ENCODE results near the gene DNMT3B. TPM values are rescaled to one million over a fixed set of nuclear protein-coding genes. Genes with fewer than 3 reads are reported as not detected.
"Not testable (repeated sequence)": the region's sequence is repeated elsewhere in the genome, so short reads cannot be mapped to it uniquely, and the experiment has no call there.

The DNMT3B gene
- 10 to 100 TPM in 1 of 2 experiments, 1 to 10 TPM in 1; 9.0 to 10.0 TPM for total RNA-seq

DNA sequence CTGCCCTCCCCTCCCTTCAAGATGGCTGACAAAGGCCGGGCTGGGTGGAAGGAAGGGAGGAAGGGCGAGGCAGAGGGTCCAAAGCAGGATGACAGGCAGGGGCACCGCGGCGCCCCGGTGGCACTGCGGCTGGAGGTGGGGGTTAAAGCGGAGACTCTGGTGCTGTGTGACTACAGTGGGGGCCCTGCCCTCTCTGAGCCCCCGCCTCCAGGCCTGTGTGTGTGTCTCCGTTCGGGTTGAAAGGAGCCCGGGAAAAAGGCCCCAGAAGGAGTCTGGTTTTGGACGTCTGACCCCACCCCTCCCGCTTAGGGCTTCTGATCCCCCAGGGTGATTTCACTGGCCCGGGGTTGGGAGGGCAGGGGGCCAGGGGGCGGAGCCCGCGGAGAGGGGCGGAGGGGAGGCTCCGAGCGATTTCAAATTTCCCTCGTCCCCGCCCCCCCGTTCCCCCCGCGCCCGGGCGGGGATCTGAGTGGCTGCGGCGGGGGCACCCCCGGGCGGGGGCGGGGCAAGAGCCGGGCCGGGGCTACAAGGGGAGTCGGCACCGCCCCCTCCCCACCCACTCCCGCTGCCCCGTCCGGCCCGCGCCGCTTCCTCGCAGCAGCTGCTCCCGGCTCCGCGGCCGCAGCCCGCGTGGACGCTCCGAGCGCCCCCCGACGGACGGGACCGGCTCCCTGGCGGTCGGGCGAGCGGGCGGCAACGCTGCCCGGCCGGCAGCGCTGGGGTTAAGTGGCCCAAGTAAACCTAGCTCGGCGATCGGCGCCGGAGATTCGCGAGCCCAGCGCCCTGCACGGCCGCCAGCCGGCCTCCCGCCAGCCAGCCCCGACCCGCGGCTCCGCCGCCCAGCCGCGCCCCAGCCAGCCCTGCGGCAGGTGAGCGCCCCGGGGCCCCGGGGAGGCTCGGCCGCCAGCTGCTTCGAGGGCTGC lies at the start of gene DNMT3B:
TSS of gene DNMT3B (plus strand) at position 555 of the 923 bp plus-strand sequence. CDS start 17,939 bp downstream, outside the sequence.
- Mint-ChIP-seq H3K9me3 (ENCODE audit: insufficient read depth) (no peaks in the 10 kb centered on the region), H3K36me3 (ENCODE audit: low read depth) (no peaks in the 10 kb centered on the region), H3K4me1 (ENCODE audit: low read depth) (peaks cover 29% of the 10 kb centered on the region), H3K4me3 (peak within 1 kb of the TSS; percentile 85), H3K27me3 (ENCODE audit: low read depth) (peaks cover 2% of the 10 kb centered on the region), H3K27ac (peak within 1 kb of the TSS; percentile 67)
- ChIA-PET POLR2A (interaction anchor here (0.7 to 1.8 kb wide), 4 partner anchors 19 to 358 kb away, joined by 3 to 15 read pairs (median 3); partner anchors contain the start of genes C20orf203 and COMMD7), CTCF (interaction anchor here (0.7 to 3.7 kb wide), 9 partner anchors 9 to 228 kb away, joined by 3 to 61 read pairs (median 5); partner anchors contain the start of genes C20orf203 and COMMD7)
- ATAC-seq (peak; percentile 80), DNase-seq (peak; percentile 84)

DNA sequence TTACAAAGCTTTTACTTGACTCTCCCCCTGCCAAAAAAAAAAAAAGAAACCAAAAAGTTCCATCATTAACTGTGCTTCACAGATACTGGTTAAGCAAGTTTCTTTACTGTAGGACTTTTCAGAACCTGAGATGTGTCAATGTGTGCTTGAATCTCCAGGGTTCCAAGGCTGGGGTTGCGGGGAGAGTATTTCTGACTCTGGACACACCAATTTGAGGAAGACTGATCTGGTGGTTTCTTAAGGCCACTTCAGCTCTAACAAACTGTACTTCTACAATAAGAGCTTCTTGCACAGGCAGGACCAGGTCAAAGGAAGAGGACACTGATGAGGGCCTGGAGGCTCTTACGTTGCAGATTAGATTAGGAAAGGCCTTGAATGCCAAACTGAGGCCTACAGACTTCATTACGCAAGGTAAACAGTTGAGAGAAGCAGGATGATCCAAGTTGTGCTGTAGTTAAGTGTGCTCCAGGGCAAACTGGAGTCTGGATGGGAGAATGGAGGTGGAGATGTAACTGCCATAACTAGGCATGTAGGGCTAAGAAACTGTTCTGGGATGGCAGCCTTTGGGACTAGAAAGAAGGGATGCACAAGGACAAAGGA lies 43.3 kb upstream of the DNMT3B start:
- POLR2A ChIA-PET, result no interaction called here
- peak overlapping the region; percentile 4 for H3K27ac Mint-ChIP-seq
- peaks cover 20% of the 10 kb centered on the region for H3K36me3 Mint-ChIP-seq (ENCODE audit: low read depth)
- DNase-seq (no peak), ATAC-seq (no peak)
- H3K27me3 Mint-ChIP-seq (ENCODE audit: low read depth), result no peaks in the 10 kb centered on the region
- H3K4me3 Mint-ChIP-seq, result no peak overlapping the region
- CTCF ChIA-PET, result no interaction called here
- H3K4me1 Mint-ChIP-seq (ENCODE audit: low read depth), result no peaks in the 10 kb centered on the region
- no peaks in the 10 kb centered on the region for H3K9me3 Mint-ChIP-seq (ENCODE audit: insufficient read depth)

- ATAC-seq, result no peak
- H3K27ac Mint-ChIP-seq, result peak overlapping the region; percentile 22
- ChIA-PET POLR2A (no interaction called here), CTCF (interaction anchor here (0.8 kb wide), 1 partner anchor 50 kb away, joined by 3 read pairs; no protein-coding TSS in a partner anchor)
- peaks cover 32% of the 10 kb centered on the region for H3K36me3 Mint-ChIP-seq (ENCODE audit: low read depth)
- no peak for DNase-seq
- no peaks in the 10 kb centered on the region for H3K9me3 Mint-ChIP-seq (ENCODE audit: insufficient read depth)
- H3K4me3 Mint-ChIP-seq, result no peak overlapping the region
- H3K4me1 Mint-ChIP-seq (ENCODE audit: low read depth), result peaks cover 11% of the 10 kb centered on the region
- no peaks in the 10 kb centered on the region for H3K27me3 Mint-ChIP-seq (ENCODE audit: low read depth)
Observed at GRCh38 chr20:32727683-32728082, 34.5 kb upstream of the DNMT3B start.

GRCh38 chr20:32728435-32728834 lies 33.8 kb upstream of the DNMT3B start:
- POLR2A ChIA-PET; CTCF ChIA-PET; H3K27ac Mint-ChIP-seq; DNase-seq; ATAC-seq; H3K4me3 Mint-ChIP-seq; H3K9me3 Mint-ChIP-seq (ENCODE audit: insufficient read depth); H3K27me3 Mint-ChIP-seq (ENCODE audit: low read depth): not testable (repeated sequence)
- peaks cover 34% of the 10 kb centered on the region for H3K36me3 Mint-ChIP-seq (ENCODE audit: low read depth)
- H3K4me1 Mint-ChIP-seq (ENCODE audit: low read depth), result peaks cover 11% of the 10 kb centered on the region

DNA sequence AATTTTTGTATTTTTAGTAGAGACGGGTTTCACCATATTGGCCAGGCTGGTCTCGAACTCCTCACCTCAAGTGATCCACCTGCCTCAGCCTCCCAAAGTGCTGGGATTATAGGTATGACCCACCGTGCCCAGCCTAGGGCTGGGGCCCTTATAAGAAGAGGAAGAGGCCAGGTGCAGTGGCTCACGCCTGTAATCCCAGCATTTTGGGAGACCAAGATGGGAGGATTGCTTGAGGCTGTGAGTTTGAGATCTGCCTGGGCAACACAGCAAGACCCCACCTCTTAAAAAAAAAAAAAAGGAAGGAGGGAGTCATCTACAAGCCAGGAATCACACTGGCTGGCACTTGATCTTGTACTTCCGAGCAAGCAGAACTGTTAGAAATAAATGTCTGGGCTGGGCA lies 32.9 kb upstream of the DNMT3B start:
- ATAC-seq; H3K4me3 Mint-ChIP-seq; DNase-seq; H3K27ac Mint-ChIP-seq; H3K9me3 Mint-ChIP-seq (ENCODE audit: insufficient read depth); POLR2A ChIA-PET; H3K27me3 Mint-ChIP-seq (ENCODE audit: low read depth): not testable (repeated sequence)
- Mint-ChIP-seq H3K36me3 (ENCODE audit: low read depth) (peaks cover 34% of the 10 kb centered on the region), H3K4me1 (ENCODE audit: low read depth) (peaks cover 11% of the 10 kb centered on the region)
- CTCF ChIA-PET, result interaction anchor here (2.4 kb wide), 1 partner anchor 56 kb away, joined by 9 read pairs; the partner anchor contains the start of gene C20orf203

- no peaks in the 10 kb centered on the region for H3K27me3 Mint-ChIP-seq (ENCODE audit: low read depth)
- no peaks in the 10 kb centered on the region for H3K9me3 Mint-ChIP-seq (ENCODE audit: insufficient read depth)
- H3K36me3 Mint-ChIP-seq (ENCODE audit: low read depth), result peaks cover 29% of the 10 kb centered on the region
- H3K27ac Mint-ChIP-seq, result peak overlapping the region; percentile 50
- POLR2A ChIA-PET, result interaction anchor here (1.8 kb wide), 1 partner anchor 58 kb away, joined by 5 read pairs; the partner anchor contains the start of gene C20orf203
- H3K4me1 Mint-ChIP-seq (ENCODE audit: low read depth), result peaks cover 23% of the 10 kb centered on the region
- CTCF ChIA-PET, result no interaction called here
- ATAC-seq, result no peak
- DNase-seq, result no peak
- no peak overlapping the region for H3K4me3 Mint-ChIP-seq
Observed at GRCh38 chr20:32731882-32732266, 30.3 kb upstream of the DNMT3B start.

DNA sequence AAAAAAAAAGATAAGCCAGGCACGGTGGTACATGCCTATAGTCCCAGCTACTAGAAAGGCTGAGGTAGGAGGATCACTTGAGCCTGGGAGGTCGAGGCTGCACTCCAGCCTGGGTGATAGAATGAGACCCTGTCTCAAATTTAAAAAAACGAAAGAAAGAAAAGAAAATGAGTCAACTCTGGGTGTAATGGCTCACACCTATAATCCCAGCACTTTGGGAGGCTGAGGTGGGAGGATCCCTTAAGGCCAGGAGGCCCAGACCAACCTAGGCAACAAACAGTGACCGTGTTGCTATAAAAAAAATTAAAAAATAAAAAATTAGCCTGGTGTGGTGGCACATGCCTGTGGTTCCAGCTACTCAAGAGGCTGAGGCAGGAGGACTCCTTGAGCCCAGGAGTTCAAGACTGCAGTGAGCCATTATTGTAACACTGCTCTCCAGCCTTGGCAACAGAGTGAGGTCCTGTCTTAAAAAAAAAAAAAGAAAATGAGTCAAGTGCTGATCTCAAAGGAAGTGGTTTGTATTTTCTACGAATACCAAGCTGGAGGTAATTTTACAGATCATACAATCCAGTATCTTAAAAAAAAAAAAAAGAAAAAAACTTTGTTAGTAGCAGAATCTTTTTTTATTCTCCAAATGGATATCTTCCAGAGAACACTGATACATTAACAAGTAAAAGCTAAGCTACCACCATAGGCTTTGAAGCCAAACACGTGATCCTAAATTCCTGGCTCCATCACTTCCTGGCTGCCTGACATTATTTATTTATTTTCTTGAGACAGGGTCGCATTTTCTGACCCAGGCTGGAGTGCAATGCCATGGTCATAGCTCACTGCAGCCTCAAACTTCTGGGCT lies 24.6 kb upstream of the DNMT3B start:
- H3K4me3 Mint-ChIP-seq, result peak overlapping the region; percentile 48
- H3K4me1 Mint-ChIP-seq (ENCODE audit: low read depth), result peaks cover 52% of the 10 kb centered on the region
- ChIA-PET CTCF (interaction anchor here (0.6 to 5.7 kb wide), 4 partner anchors 21 to 64 kb away, joined by 3 to 40 read pairs (median 20); partner anchors contain the start of gene C20orf203), POLR2A (interaction anchor here (0.6 to 1.7 kb wide), 5 partner anchors 23 to 64 kb away, joined by 3 to 13 read pairs (median 3); partner anchors contain the start of gene C20orf203)
- DNase-seq (peak; percentile 71), ATAC-seq (peak; percentile 81)
- H3K9me3 Mint-ChIP-seq (ENCODE audit: insufficient read depth), result no peaks in the 10 kb centered on the region
- peaks cover 25% of the 10 kb centered on the region for H3K36me3 Mint-ChIP-seq (ENCODE audit: low read depth)
- no peaks in the 10 kb centered on the region for H3K27me3 Mint-ChIP-seq (ENCODE audit: low read depth)
- peak overlapping the region; percentile 90 for H3K27ac Mint-ChIP-seq

DNA sequence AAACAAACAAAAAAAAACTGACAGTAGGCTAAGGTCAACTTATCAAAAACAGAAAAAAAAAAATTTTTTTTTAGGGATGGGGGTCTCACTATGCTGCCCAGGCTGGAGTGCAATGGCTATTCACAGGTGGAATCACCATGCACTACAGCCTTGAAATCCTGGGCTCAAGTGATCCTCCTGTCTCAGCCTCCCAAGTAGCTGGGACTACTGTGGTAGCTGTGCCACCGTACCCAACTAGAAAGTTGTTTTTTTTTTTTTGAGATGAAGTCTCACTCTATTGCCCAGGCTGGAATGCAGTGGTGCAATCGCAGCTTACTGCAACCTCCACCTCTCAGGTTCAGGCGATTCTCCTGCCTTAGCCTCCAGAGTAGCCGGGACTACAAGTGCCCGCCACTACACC lies 21.0 kb upstream of the DNMT3B start:
- ATAC-seq (no peak), DNase-seq (no peak)
- Mint-ChIP-seq H3K4me3 (no peak overlapping the region), H3K9me3 (ENCODE audit: insufficient read depth) (no peaks in the 10 kb centered on the region), H3K36me3 (ENCODE audit: low read depth) (peaks cover 21% of the 10 kb centered on the region), H3K27ac (no peak overlapping the region), H3K27me3 (ENCODE audit: low read depth) (no peaks in the 10 kb centered on the region), H3K4me1 (ENCODE audit: low read depth) (peaks cover 61% of the 10 kb centered on the region)
- ChIA-PET CTCF (interaction anchor here (1.3 to 5.4 kb wide), 2 partner anchors 36 to 67 kb away, joined by 3 to 60 read pairs; partner anchors contain the start of gene C20orf203), POLR2A (no interaction called here)

DNA sequence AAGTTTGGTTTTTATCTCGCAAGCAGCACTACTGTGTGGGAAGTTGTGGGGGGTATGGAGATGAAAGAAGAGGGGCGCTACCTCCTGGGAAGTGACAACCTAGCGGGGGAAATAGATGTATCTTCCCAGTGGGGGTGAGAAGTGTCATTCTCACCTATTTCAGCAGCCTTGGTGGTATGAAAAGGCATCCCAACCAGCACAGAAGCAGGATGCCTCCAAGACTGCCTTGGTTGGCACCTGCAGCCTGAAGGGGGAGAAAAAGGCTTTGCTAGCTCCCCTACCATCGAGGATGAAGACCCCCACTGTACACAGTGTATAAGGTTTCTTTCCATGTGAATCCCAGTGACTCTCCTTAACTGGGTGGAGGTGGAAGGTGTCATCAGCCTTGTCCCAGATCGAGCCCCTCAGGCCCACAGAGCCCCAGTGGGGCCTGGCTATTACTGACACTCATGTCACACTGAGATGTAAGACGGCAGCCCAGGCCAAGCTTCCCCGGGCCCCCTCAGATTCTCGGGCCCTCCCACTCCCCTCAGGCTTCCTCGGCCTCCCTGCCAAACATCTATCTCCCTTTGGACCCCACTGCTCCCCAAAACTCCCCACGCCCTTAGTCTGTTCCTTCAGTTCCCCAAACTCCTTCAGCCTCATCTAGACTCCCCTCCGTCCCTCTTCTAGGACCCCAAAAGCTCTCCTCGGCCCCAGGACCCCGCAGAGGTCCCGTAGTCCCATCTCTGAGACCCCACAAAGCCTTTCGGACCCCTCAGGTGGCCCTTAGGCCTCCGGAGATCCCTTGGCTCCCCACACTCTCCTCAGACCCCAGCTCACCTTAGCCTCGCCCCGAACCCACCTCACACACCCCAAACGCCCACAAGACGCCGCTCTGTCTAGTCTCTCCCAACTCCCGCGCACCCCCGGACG lies 19.6 kb upstream of the DNMT3B start:
- DNase-seq (peak; percentile 42), ATAC-seq (peak; percentile 21)
- ChIA-PET POLR2A (interaction anchor here (0.6 to 2.6 kb wide), 11 partner anchors 8 to 214 kb away, joined by 3 to 15 read pairs (median 4); partner anchors contain the start of genes C20orf203 and DNMT3B), CTCF (interaction anchor here (0.7 to 5.4 kb wide), 12 partner anchors 17 to 220 kb away, joined by 3 to 60 read pairs (median 3); partner anchors contain the start of genes C20orf203 and DNMT3B)
- Mint-ChIP-seq H3K9me3 (ENCODE audit: insufficient read depth) (no peaks in the 10 kb centered on the region), H3K27ac (peak overlapping the region; percentile 98), H3K4me1 (ENCODE audit: low read depth) (peaks cover 53% of the 10 kb centered on the region), H3K4me3 (peak overlapping the region; percentile 98), H3K36me3 (ENCODE audit: low read depth) (peaks cover 19% of the 10 kb centered on the region), H3K27me3 (ENCODE audit: low read depth) (no peaks in the 10 kb centered on the region)

Data from activated CD8-positive, alpha-beta T cell treated with anti-CD3 and anti-CD28 coated beads, Interleukin-2, amount 10 ng/mL, durations not matched to agents 7 days and 5 days (primary cell).